Neural cell (in vitro differentiated cells): ENCODE results near the gene RAB3IL1. TPM values are rescaled to one million over a fixed set of nuclear protein-coding genes. Genes with fewer than 3 reads are reported as not detected.

ENCODE experiments used
- H2AFZ ChIP-seq: fragments of 200-600, 300-800 bp; sonication (generic), shearing (Covaris generic); 2 replicates; pipeline ENCODE4 v1.6.0; 2014; ENCODE audit warnings: low read depth, mild to moderate bottlenecking, antibody characterized with exemption, low read length, moderate library complexity
- H3F3A ChIP-seq: fragments of 200-600 bp; shearing (Covaris generic); 2 replicates; pipeline ENCODE4 v1.6.1; 2016; ENCODE audit warnings: mild to moderate bottlenecking, moderate library complexity, mixed read lengths, antibody characterized with exemption, low read length; ENCODE audit not compliant: insufficient read depth, poor library complexity, severe bottlenecking
- H3K27ac ChIP-seq: fragments of 200-600, 300-800 bp; sonication (generic), shearing (Covaris generic); 2 replicates; pipeline ENCODE4 v1.5.1; 2014; ENCODE audit warnings: mild to moderate bottlenecking, low read length, moderate library complexity
- H3K27me3 ChIP-seq: fragments of 300-800, 200-600 bp; sonication (generic), shearing (Covaris generic); 2 replicates; pipeline ENCODE4 v1.6.0; 2014; ENCODE audit warnings: mild to moderate bottlenecking, low read depth, low read length, moderate library complexity; ENCODE audit not compliant: insufficient read depth
- H3K36me3 ChIP-seq: fragments of 300-800, 200-600 bp; sonication (generic), shearing (Covaris generic); 2 replicates; pipeline ENCODE4 v1.5.1; 2014; ENCODE audit warnings: mild to moderate bottlenecking, antibody characterized with exemption, low read length, moderate library complexity; ENCODE audit not compliant: insufficient read depth
- H3K4me2 ChIP-seq: fragments of 300-800, 200-600 bp; sonication (generic), shearing (Covaris generic); 2 replicates; pipeline ENCODE4 v1.6.0; 2014; ENCODE audit warnings: mild to moderate bottlenecking, low read length
- H3K4me3 ChIP-seq: fragments of 300-800, 200-600 bp; sonication (generic), shearing (Covaris generic); 2 replicates; pipeline ENCODE4 v1.5.1; 2014; ENCODE audit warnings: mild to moderate bottlenecking, low read length, moderate library complexity
- H3K79me2 ChIP-seq: fragments of 200-600 bp; shearing (Covaris generic); replicated peaks from 2 replicates; pipeline ENCODE4 v1.6.0; 2014; ENCODE audit warnings: mild to moderate bottlenecking, low read length, moderate library complexity; ENCODE audit not compliant: insufficient read depth
- H3K9ac ChIP-seq: fragments of 300-800, 200-600 bp; sonication (generic), shearing (Covaris generic); 2 replicates; pipeline ENCODE4 v1.6.1; 2016; ENCODE audit warnings: mild to moderate bottlenecking, low read length, mixed read lengths
- H3K9me2 ChIP-seq: fragments of 200-600 bp; shearing (Covaris generic); 2 replicates; pipeline ENCODE4 v1.6.1; 2016; ENCODE audit warnings: mild to moderate bottlenecking, low read length, mixed read lengths; ENCODE audit not compliant: insufficient read depth
- H3K9me3 ChIP-seq: fragments of 200-600, 300-800 bp; sonication (generic), shearing (Covaris generic); 2 replicates; pipeline ENCODE4 v1.6.1; 2016; ENCODE audit warnings: mild to moderate bottlenecking, mixed run types, low read length, moderate library complexity, mixed read lengths
- H4K20me1 ChIP-seq: fragments of 200-600 bp; shearing (Covaris generic); 2 replicates; pipeline ENCODE4 v1.6.1; 2016; ENCODE audit warnings: mild to moderate bottlenecking, mixed run types; ENCODE audit not compliant: insufficient read depth
- CTCF ChIP-seq: fragments of 450-650 bp; IDR thresholded peaks from 2 replicates; pipeline ENCODE4 v1.5.1; 2014; ENCODE audit warnings: antibody characterized with exemption, mild to moderate bottlenecking, moderate library complexity; ENCODE audit not compliant: poor library complexity, severe bottlenecking
- EZH2 ChIP-seq: fragments of 200-600, 300-800 bp; shearing (Covaris generic), sonication (generic); IDR thresholded peaks from 2 replicates; pipeline ENCODE4 v1.6.1; 2014; ENCODE audit warnings: antibody characterized with exemption, low read length, borderline replicate concordance, mild to moderate bottlenecking; ENCODE audit not compliant: insufficient read depth, poor library complexity, severe bottlenecking
- MXI1 ChIP-seq: fragments of 450-650 bp; conservative IDR thresholded peaks from 2 replicates; pipeline ENCODE4 v1.6.1; 2014; ENCODE audit warnings: antibody characterized with exemption, mild to moderate bottlenecking; ENCODE audit not compliant: poor library complexity, severe bottlenecking
- RAD21 ChIP-seq: fragments of 450-650 bp; conservative IDR thresholded peaks from 2 replicates; pipeline ENCODE4 v1.6.1; 2014; ENCODE audit warnings: antibody characterized with exemption, mild to moderate bottlenecking, moderate library complexity
- REST ChIP-seq: IDR thresholded peaks from 2 replicates; pipeline ENCODE4 v1.6.1; 2012; ENCODE audit warnings: borderline replicate concordance
- SMC3 ChIP-seq: fragments of 450-650 bp; conservative IDR thresholded peaks from 2 replicates; pipeline ENCODE4 v1.6.1; 2014; ENCODE audit warnings: antibody characterized with exemption, mild to moderate bottlenecking, moderate library complexity; ENCODE audit not compliant: poor library complexity
- TAF1 ChIP-seq: IDR thresholded peaks from 2 replicates; pipeline ENCODE4 v1.6.1; 2012; ENCODE audit warnings: low read depth
- polyA plus RNA-seq: library from polyadenylated mRNA; depleted of rRNA; stranded (reverse); fragments of >200 nt; gene quantifications from 2 replicates; pipeline ENCODE4 v1.2.3, GENCODE V29; 2014

Gene RAB3IL1
- polyA plus RNA-seq, 1 donor from 2014 or later, result 1.6 TPM

- peaks cover 28% of the 10 kb centered on the region for H3K27me3 ChIP-seq
These were observed 2.6 kb upstream of the RAB3IL1 start for GRCh38 chr11:61919705-61920631.

More at GRCh38 chr11:61919705-61920631, 2.6 kb upstream of the RAB3IL1 start:
- no peak overlapping the region for H2AFZ ChIP-seq
- no peaks in the 10 kb centered on the region for H3F3A ChIP-seq
- H3K4me3 ChIP-seq, result no peak overlapping the region
- H3K27ac ChIP-seq, result no peak overlapping the region
- TF ChIP-seq TAF1, result no peak
- no peak for TF ChIP-seq MXI1
- TF ChIP-seq RAD21, result no peak
- TF ChIP-seq EZH2, result no peak
- TF ChIP-seq CTCF, result no peak
- TF ChIP-seq REST, result no peak
- no peak for TF ChIP-seq SMC3
- no peaks in the 10 kb centered on the region for H3K9me3 ChIP-seq
- no peak overlapping the region for H3K9ac ChIP-seq
- H3K36me3 ChIP-seq, result no peaks in the 10 kb centered on the region
- no peaks in the 10 kb centered on the region for H3K79me2 ChIP-seq
- no peaks in the 10 kb centered on the region for H3K9me2 ChIP-seq
- no peaks in the 10 kb centered on the region for H4K20me1 ChIP-seq
- H3K4me2 ChIP-seq, result no peak overlapping the region
